Peyer's patch (tissue), 4 donors: Measurements from ENCODE around the gene RSL1D1.

Source experiments
- POLR2A ChIP-seq, 2 donors: fragments of 450-650 bp; IDR thresholded peaks; one replicate each; pipeline ENCODE4 v1.5.1; 2017; ENCODE audit warnings: antibody characterized with exemption in 2 of 2, mild to moderate bottlenecking in 2 of 2, moderate library complexity in 2 of 2
- TF ChIP-seq, protein P1 (sequence below), 6 experiments: fragments of 450-650 bp in 4 of 6; fragments of 200-600 bp in 2 of 6; sonication (generic) in 1 of 6; IDR thresholded peaks; one replicate each; pipeline ENCODE4 v1.5.1; 2017 to 2019; ENCODE audit warnings: antibody characterized with exemption in 6 of 6, mild to moderate bottlenecking in 3 of 6, moderate library complexity in 1 of 6

DNA sequence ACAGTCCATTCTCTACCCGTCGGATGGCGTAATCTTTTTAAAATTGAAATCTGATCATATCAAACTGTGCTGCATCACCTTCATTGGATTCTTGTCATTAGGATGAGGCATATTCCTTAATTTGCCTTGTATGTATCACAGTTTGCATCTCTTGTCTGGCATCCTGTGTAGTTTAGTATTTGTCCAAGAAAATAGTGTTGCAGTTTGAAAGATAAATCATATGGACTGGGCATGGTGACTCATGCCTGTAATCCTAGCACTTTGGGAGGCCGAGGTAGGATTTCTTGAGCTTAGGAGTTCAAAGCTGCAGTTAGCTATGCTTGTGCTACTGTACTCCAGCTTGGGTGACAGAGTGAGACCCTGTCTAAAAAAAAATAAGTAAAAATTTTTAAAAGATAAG, 5.8 kb upstream of the RSL1D1 start:
- TF ChIP-seq, protein P1, sequence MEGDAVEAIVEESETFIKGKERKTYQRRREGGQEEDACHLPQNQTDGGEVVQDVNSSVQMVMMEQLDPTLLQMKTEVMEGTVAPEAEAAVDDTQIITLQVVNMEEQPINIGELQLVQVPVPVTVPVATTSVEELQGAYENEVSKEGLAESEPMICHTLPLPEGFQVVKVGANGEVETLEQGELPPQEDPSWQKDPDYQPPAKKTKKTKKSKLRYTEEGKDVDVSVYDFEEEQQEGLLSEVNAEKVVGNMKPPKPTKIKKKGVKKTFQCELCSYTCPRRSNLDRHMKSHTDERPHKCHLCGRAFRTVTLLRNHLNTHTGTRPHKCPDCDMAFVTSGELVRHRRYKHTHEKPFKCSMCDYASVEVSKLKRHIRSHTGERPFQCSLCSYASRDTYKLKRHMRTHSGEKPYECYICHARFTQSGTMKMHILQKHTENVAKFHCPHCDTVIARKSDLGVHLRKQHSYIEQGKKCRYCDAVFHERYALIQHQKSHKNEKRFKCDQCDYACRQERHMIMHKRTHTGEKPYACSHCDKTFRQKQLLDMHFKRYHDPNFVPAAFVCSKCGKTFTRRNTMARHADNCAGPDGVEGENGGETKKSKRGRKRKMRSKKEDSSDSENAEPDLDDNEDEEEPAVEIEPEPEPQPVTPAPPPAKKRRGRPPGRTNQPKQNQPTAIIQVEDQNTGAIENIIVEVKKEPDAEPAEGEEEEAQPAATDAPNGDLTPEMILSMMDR (IDR thresholded peaks at IDR 0.05), result no peak
- TF ChIP-seq POLR2A (IDR thresholded peaks at IDR 0.05), result no peak
